Neuronal stem cell (in vitro differentiated cells): Measurements from ENCODE around the gene CHST13.
A peak's percentile ranks its signal among the peaks of the same experiment; 100 is the strongest.

ENCODE experiments used
- DNase-seq: peaks from one replicate; pipeline ENCODE4 v3.0.0-alpha.2; 2013; ENCODE audit warnings: low spot score
- H2AFZ ChIP-seq: one replicate; pipeline ENCODE4 v1.6.1; 2013; ENCODE audit warnings: mild to moderate bottlenecking, low read length, inconsistent platforms
- H2AK5ac ChIP-seq: 2 replicates; pipeline ENCODE4 v1.6.1; 2013; ENCODE audit warnings: low read depth, mild to moderate bottlenecking, inconsistent platforms, low read length, moderate library complexity, mixed read lengths
- H2BK120ac ChIP-seq: 2 replicates; pipeline ENCODE4 v1.6.1; 2013; ENCODE audit warnings: low read depth, mild to moderate bottlenecking, inconsistent platforms, low read length, moderate library complexity, mixed read lengths
- H2BK12ac ChIP-seq: one replicate; pipeline ENCODE4 v1.6.1; 2013; ENCODE audit warnings: low read length, inconsistent platforms
- H2BK15ac ChIP-seq: 2 replicates; pipeline ENCODE4 v1.6.1; 2013; ENCODE audit warnings: mild to moderate bottlenecking, low read length, inconsistent platforms, mixed read lengths
- H2BK5ac ChIP-seq: one replicate; pipeline ENCODE4 v1.6.1; 2013; ENCODE audit warnings: inconsistent platforms, mild to moderate bottlenecking, low read length, moderate library complexity
- H3K14ac ChIP-seq: one replicate; pipeline ENCODE4 v1.6.1; 2013; ENCODE audit warnings: low read length, inconsistent platforms
- H3K18ac ChIP-seq: 2 replicates; pipeline ENCODE4 v1.6.1; 2013; ENCODE audit warnings: low read length, inconsistent platforms
- H3K23ac ChIP-seq: 2 replicates; pipeline ENCODE4 v1.6.1; 2013; ENCODE audit warnings: low read depth, mild to moderate bottlenecking, mixed read lengths, low read length, inconsistent platforms; ENCODE audit not compliant: poor library complexity
- H3K27ac ChIP-seq: replicated peaks from 3 replicates; pipeline ENCODE4 v1.5.1; 2013; ENCODE audit warnings: low read length, inconsistent platforms
- H3K27me3 ChIP-seq, 3 experiments: 2 replicates each; pipeline ENCODE4 v1.6.1; 2013; ENCODE audit warnings: low read length in 3 of 3, mild to moderate bottlenecking in 2 of 3, inconsistent platforms in 1 of 3, low read depth in 1 of 3, mixed read lengths in 1 of 3, moderate library complexity in 1 of 3; ENCODE audit not compliant: control insufficient read depth in 3 of 3, insufficient read depth in 3 of 3
- H3K36me3 ChIP-seq, 2 donors: replicated peaks in 1 of 2; 2 replicates each; pipeline ENCODE4 v1.6.1; 2013; ENCODE audit warnings: low read length in 2 of 2; ENCODE audit not compliant: control insufficient read depth in 2 of 2, insufficient read depth in 2 of 2
- H3K4ac ChIP-seq: 2 replicates; pipeline ENCODE4 v1.6.1; 2013; ENCODE audit warnings: inconsistent platforms, mild to moderate bottlenecking, low read length, moderate library complexity
- H3K4me1 ChIP-seq, 2 donors: 1 replicate in 1 of 2; 2 replicates in 1 of 2; pipeline ENCODE4 v1.6.1; 2013; ENCODE audit warnings: low read length in 2 of 2, low read depth in 1 of 2; ENCODE audit not compliant: control insufficient read depth in 2 of 2, insufficient read depth in 1 of 2
- H3K4me2 ChIP-seq: one replicate; pipeline ENCODE4 v1.6.1; 2013; ENCODE audit warnings: mild to moderate bottlenecking, low read length, inconsistent platforms; ENCODE audit not compliant: insufficient read depth, poor library complexity, severe bottlenecking
- H3K4me3 ChIP-seq, 2 donors: 2 replicates each; pipeline ENCODE4 v1.5.1; 2013; ENCODE audit warnings: low read length in 2 of 2, mild to moderate bottlenecking in 2 of 2, inconsistent platforms in 1 of 2, moderate library complexity in 1 of 2
- H3K79me1 ChIP-seq: one replicate; pipeline ENCODE4 v1.6.1; 2013; ENCODE audit warnings: low read depth, mild to moderate bottlenecking, inconsistent platforms, low read length, moderate library complexity
- H3K9ac ChIP-seq: one replicate; pipeline ENCODE4 v1.6.1; 2013; ENCODE audit warnings: mild to moderate bottlenecking, low read depth, low read length, inconsistent platforms; ENCODE audit not compliant: poor library complexity
- H3K9me3 ChIP-seq, 2 donors: replicated peaks in 1 of 2; 2 replicates each; pipeline versions ENCODE3 to v1.6.1; 2013; ENCODE audit warnings: low read length in 2 of 2, mild to moderate bottlenecking in 2 of 2, inconsistent platforms in 1 of 2, low read depth in 1 of 2, mixed read lengths in 1 of 2, moderate library complexity in 1 of 2; ENCODE audit not compliant: control insufficient read depth in 2 of 2, insufficient read depth in 1 of 2
- H4K8ac ChIP-seq: one replicate; pipeline ENCODE4 v1.6.1; 2013; ENCODE audit warnings: low read depth, mild to moderate bottlenecking, inconsistent platforms, low read length, moderate library complexity
- H4K91ac ChIP-seq: one replicate; pipeline ENCODE4 v1.6.1; 2013; ENCODE audit warnings: low read length, low read depth, mild to moderate bottlenecking, inconsistent platforms; ENCODE audit not compliant: poor library complexity
- WGBS, 2 donors: extraction: QIAGEN DNeasy Blood & Tissue Kit; methylation state at CpG; one replicate each; pipeline ENCODE4 v1.1.7; 2013; ENCODE audit warnings: missing lambda C conversion rate in 2 of 2, mixed read lengths in 1 of 2; ENCODE audit not compliant: insufficient read length in 2 of 2, insufficient replicate concordance in 1 of 2; ENCODE audit errors: extremely low coverage in 2 of 2; 5-methylcytosine and 5-hydroxymethylcytosine counted together

Gene CHST13

DNA sequence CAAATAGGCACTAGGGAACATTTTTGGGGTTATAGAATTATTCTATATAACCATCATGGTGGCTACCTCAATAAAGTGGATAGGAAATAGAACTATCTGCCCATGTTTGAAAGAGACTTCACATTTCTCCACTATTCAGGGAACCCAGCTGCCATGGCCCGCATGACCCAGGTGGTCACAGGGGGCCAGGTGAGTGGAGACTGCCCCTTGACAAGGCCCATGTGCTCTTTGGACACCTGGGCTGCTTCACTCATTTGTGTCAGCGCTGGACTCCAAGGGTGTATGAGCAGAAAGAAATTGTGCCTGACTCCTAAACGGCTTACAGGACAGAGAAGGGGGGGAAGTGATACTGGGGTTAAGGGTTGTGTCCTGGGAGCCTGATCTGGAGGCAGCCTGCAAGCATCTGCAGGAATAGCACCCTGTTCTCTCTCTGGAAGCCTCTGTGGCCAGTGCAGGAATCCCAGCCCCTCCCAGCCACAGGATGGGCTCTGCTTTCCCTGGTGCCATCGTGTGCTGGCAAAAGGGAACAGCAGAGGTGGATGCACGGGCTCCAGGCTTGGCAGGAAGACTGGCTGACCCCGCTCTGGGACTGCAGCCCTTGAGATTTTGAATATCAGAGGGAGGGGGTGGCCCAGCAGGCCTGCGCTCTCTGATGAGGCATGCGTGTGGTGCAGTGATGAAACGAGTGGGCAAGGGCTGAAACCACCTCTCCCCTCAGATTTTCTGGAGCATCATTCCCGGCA is 43.9 kb downstream of the CHST13 start:
- Histone ChIP-seq H3K4ac (no peak overlapping the region), H3K4me1 (peaks cover 3 to 12% of the 10 kb centered on the region in 2 donors), H3K27ac (no peak overlapping the region), H3K9me3 (peaks cover 2 to 3% of the 10 kb centered on the region in 2 donors), H3K18ac (peak overlapping the region; percentile 5), H4K8ac (no peak overlapping the region), H2BK5ac (no peak overlapping the region), H3K23ac (no peak overlapping the region), H2AK5ac (no peak overlapping the region), H3K4me2 (no peak overlapping the region), H3K27me3 (peaks cover 0 to 10% (median 0%) of the 10 kb centered on the region in 3 experiments), H2BK15ac (no peak overlapping the region), H2AFZ (no peak overlapping the region), H3K36me3 (no peaks in the 10 kb centered on the region), H3K79me1 (no peaks in the 10 kb centered on the region), H3K14ac (no peak overlapping the region), H2BK12ac (no peak overlapping the region), H3K9ac (no peak overlapping the region), H2BK120ac (no peak overlapping the region), H3K4me3 (no peak overlapping the region), H4K91ac (no peak overlapping the region)
- WGBS, 2 donors, result no CpG with 5 or more reads among the region's 10 CpGs
- DNase-seq, result no peak

DNA sequence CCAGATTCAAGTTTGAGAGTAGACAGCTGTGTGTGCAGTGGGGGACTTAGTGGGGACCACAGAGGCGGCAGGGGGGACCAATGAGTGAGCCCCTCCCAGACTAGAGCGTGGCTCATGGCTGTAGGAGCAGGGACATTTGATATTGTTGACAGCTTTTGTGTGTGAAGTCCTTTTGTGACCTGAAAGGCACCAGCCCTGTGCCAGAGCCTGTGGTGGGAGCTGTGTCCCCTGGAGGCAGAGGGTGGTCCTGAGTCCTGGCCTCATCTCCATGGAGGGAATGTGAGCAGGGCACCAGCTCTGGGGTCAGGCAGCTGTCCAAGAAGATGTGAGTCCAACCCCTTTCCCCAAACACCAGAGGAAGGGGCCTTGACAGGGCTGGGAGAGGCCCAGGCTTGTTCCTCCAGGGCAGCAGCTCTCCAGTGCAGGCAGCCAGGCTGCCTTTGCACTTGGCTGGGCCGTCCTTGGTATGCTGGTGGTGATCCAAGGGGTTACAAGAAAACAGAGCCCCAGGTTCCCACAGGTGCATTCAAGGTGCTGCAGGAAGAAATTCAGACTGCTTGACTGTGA is 44.9 kb downstream of the CHST13 start:
- Histone ChIP-seq H2AFZ (peak overlapping the region; percentile 51), H3K9ac (no peak overlapping the region), H2BK15ac (no peak overlapping the region), H3K79me1 (no peaks in the 10 kb centered on the region), H2AK5ac (peak overlapping the region; percentile 25), H3K27me3 (peaks cover 0 to 10% (median 0%) of the 10 kb centered on the region in 3 experiments), H3K4ac (no peak overlapping the region), H3K18ac (peak overlapping the region; percentile 65), H4K91ac (no peak overlapping the region), H3K4me2 (no peak overlapping the region), H3K9me3 (peaks cover 0 to 1% of the 10 kb centered on the region in 2 donors), H3K36me3 (no peaks in the 10 kb centered on the region), H3K23ac (no peak overlapping the region), H2BK120ac (no peak overlapping the region), H2BK12ac (no peak overlapping the region), H3K14ac (peak overlapping the region; percentile 76), H2BK5ac (no peak overlapping the region), H4K8ac (no peak overlapping the region), H3K4me3 (no peak overlapping the region), H3K27ac (no peak overlapping the region), H3K4me1 (peaks cover 3 to 12% of the 10 kb centered on the region in 2 donors)
- WGBS, 2 donors, result no CpG with 5 or more reads among the region's 3 CpGs
- no peak for DNase-seq

DNA sequence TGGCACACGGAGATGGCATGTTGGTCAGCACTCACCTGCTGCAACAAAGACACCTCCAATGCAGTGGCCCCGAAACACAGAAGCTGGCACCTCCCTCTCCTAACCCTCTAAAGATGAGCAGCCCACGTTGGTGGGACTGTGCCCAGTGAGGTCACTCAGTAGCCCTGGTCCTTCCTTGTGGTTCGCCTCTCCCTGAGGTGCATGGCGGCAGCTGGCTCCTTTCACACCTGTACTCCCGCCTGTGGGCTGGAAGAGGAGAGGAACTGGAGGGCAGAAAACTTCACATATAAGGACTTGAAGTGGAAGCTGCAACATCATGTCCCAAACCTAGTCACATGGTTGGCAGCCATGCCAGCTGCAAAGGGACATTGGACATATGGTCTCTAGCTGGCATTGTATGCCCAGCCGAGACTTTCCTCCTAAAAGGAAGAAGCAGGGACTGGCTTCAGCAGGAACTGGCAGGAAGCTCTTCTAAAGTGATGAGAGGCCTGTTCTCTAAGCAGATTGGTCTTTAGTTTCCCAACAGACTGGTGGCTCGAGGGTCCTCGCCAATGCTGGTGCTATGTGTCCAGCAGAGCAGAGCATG is 45.5 kb downstream of the CHST13 start:
- Histone ChIP-seq H3K18ac (peak overlapping the region; percentile 65), H3K4me3 (no peak overlapping the region), H2BK15ac (peak overlapping the region; percentile 73), H3K79me1 (no peaks in the 10 kb centered on the region), H3K27me3 (peaks cover 0 to 8% (median 0%) of the 10 kb centered on the region in 3 experiments), H3K4ac (no peak overlapping the region), H2AFZ (peak overlapping the region; percentile 51), H2BK12ac (no peak overlapping the region), H3K4me1 (peaks cover 3 to 12% of the 10 kb centered on the region in 2 donors), H2BK120ac (no peak overlapping the region), H3K23ac (no peak overlapping the region), H2AK5ac (peak overlapping the region; percentile 25), H4K8ac (no peak overlapping the region), H2BK5ac (no peak overlapping the region), H3K9me3 (no peaks in the 10 kb centered on the region), H3K4me2 (peak overlapping the region; percentile 0), H3K9ac (no peak overlapping the region), H4K91ac (no peak overlapping the region), H3K14ac (peak overlapping the region; percentile 76), H3K27ac (no peak overlapping the region), H3K36me3 (no peaks in the 10 kb centered on the region)
- no peak for DNase-seq
- WGBS, 2 donors, result no CpG with 5 or more reads among the region's 9 CpGs

DNA sequence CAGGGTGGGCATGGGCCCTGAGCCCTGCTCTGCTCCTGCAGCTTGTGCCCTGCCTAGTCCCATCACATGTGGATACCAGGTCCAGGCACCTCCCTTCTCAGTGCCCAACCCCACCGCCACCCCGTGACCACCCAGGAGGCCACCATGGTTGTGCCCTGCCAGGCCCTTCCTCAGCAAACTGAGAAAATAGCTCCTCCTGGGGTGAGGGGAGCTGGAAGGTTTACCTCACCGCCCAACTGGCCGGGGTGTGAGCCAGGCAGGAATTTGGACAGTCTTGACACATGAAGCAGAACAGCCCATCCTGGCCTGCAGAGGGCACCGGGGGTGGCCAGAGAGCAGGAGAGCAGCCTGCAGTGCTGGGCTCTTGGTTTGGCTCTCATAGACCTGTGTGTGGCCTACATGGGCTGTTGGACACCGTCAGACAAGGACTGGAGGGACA is 46.2 kb downstream of the CHST13 start:
- H3K79me1 ChIP-seq, result no peaks in the 10 kb centered on the region
- H2BK120ac ChIP-seq, result no peak overlapping the region
- no peak overlapping the region for H2BK12ac ChIP-seq
- WGBS, 2 donors, result no CpG with 5 or more reads among the region's 6 CpGs
- peak overlapping the region; percentile 75 for H4K91ac ChIP-seq
- no peak overlapping the region for H3K23ac ChIP-seq
- H2BK15ac ChIP-seq, result peak overlapping the region; percentile 73
- peak overlapping the region; percentile 63 for H3K14ac ChIP-seq
- H3K9me3 ChIP-seq, result no peaks in the 10 kb centered on the region
- no peak for DNase-seq
- H3K4me1 ChIP-seq, result peaks cover 3 to 12% of the 10 kb centered on the region in 2 donors
- no peak overlapping the region for H3K4ac ChIP-seq
- H3K27me3 ChIP-seq, result peaks cover 0 to 5% (median 0%) of the 10 kb centered on the region in 3 experiments
- H2AK5ac ChIP-seq, result peak overlapping the region; percentile 25
- H3K9ac ChIP-seq, result peak overlapping the region; percentile 55
- no peak overlapping the region for H3K4me2 ChIP-seq
- H3K36me3 ChIP-seq, result no peaks in the 10 kb centered on the region
- H2AFZ ChIP-seq, result no peak overlapping the region
- H4K8ac ChIP-seq, result no peak overlapping the region
- H3K4me3 ChIP-seq, result peak overlapping the region in 1 of 2 donors; percentile 17
- peak overlapping the region; percentile 44 for H3K18ac ChIP-seq
- no peak overlapping the region for H3K27ac ChIP-seq
- no peak overlapping the region for H2BK5ac ChIP-seq
